Measurements from ENCODE around the gene TMEM231. TPM values are rescaled to one million over a fixed set of nuclear protein-coding genes. Genes with fewer than 3 reads are reported as not detected.

Gene TMEM231
- total RNA-seq, 1 experiment from 2014 or later: 3.4 TPM

DNA sequence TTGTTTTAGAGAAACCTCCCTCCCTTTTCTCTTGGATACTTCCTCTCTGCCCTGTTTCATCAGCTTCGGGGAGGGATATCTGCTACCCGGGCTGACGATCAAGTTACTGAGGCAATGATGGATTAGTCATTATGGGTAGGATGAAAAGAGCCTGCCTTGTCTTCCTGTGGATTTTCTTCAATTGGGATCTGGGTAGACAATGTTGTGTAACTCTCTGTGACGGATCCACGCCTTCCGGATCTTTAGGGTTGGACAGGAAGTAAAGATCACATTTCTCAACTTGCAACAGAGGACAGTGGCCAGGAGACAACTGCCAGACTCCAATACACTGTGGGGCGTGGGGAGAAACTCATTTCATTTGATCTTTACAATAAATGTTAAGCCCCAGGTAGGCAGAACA lies 49.5 kb downstream of the TMEM231 start:
- Mint-ChIP-seq H3K4me1 (no peaks in the 10 kb centered on the region; a peak in 1 of 4 replicates), H3K27ac (no peak overlapping the region), H3K27me3 (ENCODE audit: low read depth) (no peaks in the 10 kb centered on the region; the same call in none of the 2 replicates), H3K9me3 (no peaks in the 10 kb centered on the region; a peak in 1 of 5 replicates), H3K36me3 (ENCODE audit: insufficient read depth in 1 of 3, low read depth in 3 of 3) (no peaks in the 10 kb centered on the region), H3K4me3 (no peak overlapping the region)
- TF ChIP-seq, protein P1, sequence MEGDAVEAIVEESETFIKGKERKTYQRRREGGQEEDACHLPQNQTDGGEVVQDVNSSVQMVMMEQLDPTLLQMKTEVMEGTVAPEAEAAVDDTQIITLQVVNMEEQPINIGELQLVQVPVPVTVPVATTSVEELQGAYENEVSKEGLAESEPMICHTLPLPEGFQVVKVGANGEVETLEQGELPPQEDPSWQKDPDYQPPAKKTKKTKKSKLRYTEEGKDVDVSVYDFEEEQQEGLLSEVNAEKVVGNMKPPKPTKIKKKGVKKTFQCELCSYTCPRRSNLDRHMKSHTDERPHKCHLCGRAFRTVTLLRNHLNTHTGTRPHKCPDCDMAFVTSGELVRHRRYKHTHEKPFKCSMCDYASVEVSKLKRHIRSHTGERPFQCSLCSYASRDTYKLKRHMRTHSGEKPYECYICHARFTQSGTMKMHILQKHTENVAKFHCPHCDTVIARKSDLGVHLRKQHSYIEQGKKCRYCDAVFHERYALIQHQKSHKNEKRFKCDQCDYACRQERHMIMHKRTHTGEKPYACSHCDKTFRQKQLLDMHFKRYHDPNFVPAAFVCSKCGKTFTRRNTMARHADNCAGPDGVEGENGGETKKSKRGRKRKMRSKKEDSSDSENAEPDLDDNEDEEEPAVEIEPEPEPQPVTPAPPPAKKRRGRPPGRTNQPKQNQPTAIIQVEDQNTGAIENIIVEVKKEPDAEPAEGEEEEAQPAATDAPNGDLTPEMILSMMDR (conservative IDR thresholded peaks at IDR 0.05): no peak
- H3K9ac ChIP-seq (ENCODE audit: extremely low read depth, insufficient read length, low read length): no peak overlapping the region
- H2BK12ac ChIP-seq (ENCODE audit: insufficient read length, low read depth, low read length): no peak overlapping the region
- no peak overlapping the region for H3K14ac ChIP-seq (ENCODE audit: insufficient read depth, low read length)
- no peak overlapping the region for H2BK20ac ChIP-seq (ENCODE audit: low read depth, low read length, poor library complexity, severe bottlenecking)
- WGBS (ENCODE audit: extremely low coverage, insufficient read length, low lambda C conversion rate): no CpG with 5 or more reads among the region's 7 CpGs
- H3K9me3 ChIP-seq (ENCODE audit: control insufficient read depth, low read depth, low read length): no peaks in the 10 kb centered on the region
- H3K23me2 ChIP-seq (ENCODE audit: insufficient read length, low read depth, low read length, poor library complexity, severe bottlenecking): no peaks in the 10 kb centered on the region
- H2AK5ac ChIP-seq (ENCODE audit: insufficient read length, low read length): no peak overlapping the region
- H3K56ac ChIP-seq (ENCODE audit: insufficient read length, low read depth, low read length): no peak overlapping the region
- H3K79me2 ChIP-seq (ENCODE audit: insufficient read depth, low read length): no peaks in the 10 kb centered on the region
- no peak overlapping the region for H3K27ac ChIP-seq (ENCODE audit: insufficient read length, low read depth, low read length)
- H2AFZ ChIP-seq (ENCODE audit: low read length): no peak overlapping the region
- no peaks in the 10 kb centered on the region for H3K4me1 ChIP-seq (ENCODE audit: insufficient read depth, low read length)
- H3K79me1 ChIP-seq (ENCODE audit: insufficient read depth, low read depth, low read length, poor library complexity, severe bottlenecking): no peaks in the 10 kb centered on the region
- H2BK5ac ChIP-seq (ENCODE audit: insufficient read length, low read length): no peak overlapping the region
- no peak overlapping the region for H3K4me2 ChIP-seq (ENCODE audit: insufficient read depth, insufficient read length, low read length)
- no peak overlapping the region for H4K8ac ChIP-seq (replicated peaks; ENCODE audit: insufficient read length, low read depth, low read length)
- no peak overlapping the region for H2BK120ac ChIP-seq (ENCODE audit: low read depth, low read length, poor library complexity, severe bottlenecking)
- no peaks in the 10 kb centered on the region for H3K27me3 ChIP-seq (ENCODE audit: insufficient read depth, low read length)
- H2BK15ac ChIP-seq (ENCODE audit: low read depth, low read length): no peak overlapping the region
- no peak overlapping the region for H3T11ph ChIP-seq (ENCODE audit: low read length)
- H4K5ac ChIP-seq (ENCODE audit: insufficient read length, low read depth, low read length): no peak overlapping the region
- no peak overlapping the region for H4K91ac ChIP-seq (ENCODE audit: insufficient read length, low read depth, low read length)
- H4K20me1 ChIP-seq (ENCODE audit: control insufficient read depth, insufficient read depth, insufficient read length): no peaks in the 10 kb centered on the region
- DNase-seq: no peak
- H3K4ac ChIP-seq (ENCODE audit: low read depth, low read length): no peak overlapping the region
- H3K18ac ChIP-seq (ENCODE audit: insufficient read length, low read depth, low read length): no peak overlapping the region
- no peak overlapping the region for H3K23ac ChIP-seq (ENCODE audit: insufficient read length, low read depth, low read length)
